ENCODE results near the gene NUDT2.

- TF ChIP-seq EZH2 (IDR thresholded peaks at IDR 0.05) (no peak), POLR2AphosphoS5 (IDR thresholded peaks at IDR 0.05; ENCODE audit: borderline replicate concordance, low read depth, low read length) (no peak)
These were observed 7.9 kb upstream of the NUDT2 start for GRCh38 chr9:34321451-34321850.
